NK-92 (cell line): Measurements from ENCODE around the gene SLC2A5.
"Not testable (repeated sequence)": the region's sequence is repeated elsewhere in the genome, so short reads cannot be mapped to it uniquely, and the experiment has no call there.

ENCODE experiments used
- DNase-seq: peaks from one replicate; lab custom pipeline; 2025; ENCODE audit not compliant: unreplicated experiment; lab: John Stamatoyannopoulos, UW

Gene SLC2A5

GRCh38 chr1:9037476-9038337, 31.7 kb downstream of the SLC2A5 start:
- DNase-seq, result no peak

- no peak for DNase-seq
These were observed 34.2 kb downstream of the SLC2A5 start for GRCh38 chr1:9035226-9035625.

GRCh38 chr1:9033363-9033762, 36.1 kb downstream of the SLC2A5 start:
- no peak for DNase-seq

- DNase-seq, result no peak
These were observed 37.8 kb downstream of the SLC2A5 start for GRCh38 chr1:9031484-9032259.

- DNase-seq, result not testable (repeated sequence)
These were observed 38.4 kb downstream of the SLC2A5 start for GRCh38 chr1:9031077-9031476.

GRCh38 chr1:9028921-9029705, 40.3 kb downstream of the SLC2A5 start:
- no peak for DNase-seq

GRCh38 chr1:9027307-9027706, 42.1 kb downstream of the SLC2A5 start:
- no peak for DNase-seq

- DNase-seq, result no peak
These were observed 44.0 kb downstream of the SLC2A5 start for GRCh38 chr1:9025449-9025848.

GRCh38 chr1:9024837-9025236, 44.6 kb downstream of the SLC2A5 start:
- DNase-seq, result no peak

GRCh38 chr1:9022773-9023172, 46.7 kb downstream of the SLC2A5 start:
- no peak for DNase-seq

- DNase-seq, result not testable (repeated sequence)
These were observed 47.3 kb downstream of the SLC2A5 start for GRCh38 chr1:9022026-9022738.

GRCh38 chr1:9020305-9020704, 49.1 kb downstream of the SLC2A5 start:
- no peak for DNase-seq

GRCh38 chr1:9019896-9020295, 49.5 kb downstream of the SLC2A5 start:
- no peak for DNase-seq

- no peak for DNase-seq
These were observed 51.1 kb downstream of the SLC2A5 start for GRCh38 chr1:9018333-9018732.

GRCh38 chr1:9016455-9016854, 53.0 kb downstream of the SLC2A5 start:
- DNase-seq, result no peak

GRCh38 chr1:9014475-9015375, 54.7 kb downstream of the SLC2A5 start:
- no peak for DNase-seq

GRCh38 chr1:9013819-9014218, 55.6 kb downstream of the SLC2A5 start:
- DNase-seq, result no peak

- no peak for DNase-seq
These were observed 58.6 kb downstream of the SLC2A5 start for GRCh38 chr1:9010781-9011323.
